HG03378 (cell line): ENCODE data around the gene NPC2.
"Not testable (repeated sequence)": the region's sequence is repeated elsewhere in the genome, so short reads cannot be mapped to it uniquely, and the experiment has no call there.

ENCODE experiments used
- ATAC-seq: cut with Tn5 transposase; IDR thresholded peaks from one replicate; pipeline ENCODE4 v1.9.1; 2021; ENCODE audit warnings: mild to moderate bottlenecking, moderate library complexity; ENCODE audit not compliant: unreplicated experiment

Gene NPC2

DNA sequence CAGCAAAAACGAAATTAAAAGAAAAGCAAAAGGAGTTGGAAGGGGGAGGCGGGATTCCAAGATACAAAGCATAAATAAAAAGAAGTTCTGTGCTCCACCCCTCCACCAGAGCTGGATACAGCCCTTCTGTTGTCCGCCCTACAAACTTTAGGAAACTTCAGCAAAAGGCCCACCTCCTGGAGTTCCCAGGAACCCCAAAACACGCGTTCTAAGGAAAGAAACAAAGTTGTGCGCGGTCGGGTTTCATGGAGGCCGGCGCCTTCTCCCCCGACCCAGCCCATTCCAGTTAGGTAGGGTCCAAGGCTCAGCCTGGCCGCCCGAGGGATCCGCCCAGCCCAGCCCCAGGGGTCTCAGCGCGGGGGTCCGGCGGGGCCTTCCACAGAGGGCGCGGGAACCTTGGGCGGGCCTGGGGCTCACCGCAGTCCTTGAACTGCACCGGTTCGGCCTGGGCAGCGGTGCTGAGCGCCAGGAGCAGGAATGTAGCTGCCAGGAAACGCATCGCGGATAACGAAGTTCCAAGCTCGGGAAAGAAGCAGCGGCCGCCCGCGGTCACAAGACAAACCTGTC, at the start of gene NPC2:
Gene NPC2 (minus strand): TSS at position 530 of the 567 bp plus-strand sequence. CDS start 31 bp downstream, at position 499.
- ATAC-seq, result no peak

DNA sequence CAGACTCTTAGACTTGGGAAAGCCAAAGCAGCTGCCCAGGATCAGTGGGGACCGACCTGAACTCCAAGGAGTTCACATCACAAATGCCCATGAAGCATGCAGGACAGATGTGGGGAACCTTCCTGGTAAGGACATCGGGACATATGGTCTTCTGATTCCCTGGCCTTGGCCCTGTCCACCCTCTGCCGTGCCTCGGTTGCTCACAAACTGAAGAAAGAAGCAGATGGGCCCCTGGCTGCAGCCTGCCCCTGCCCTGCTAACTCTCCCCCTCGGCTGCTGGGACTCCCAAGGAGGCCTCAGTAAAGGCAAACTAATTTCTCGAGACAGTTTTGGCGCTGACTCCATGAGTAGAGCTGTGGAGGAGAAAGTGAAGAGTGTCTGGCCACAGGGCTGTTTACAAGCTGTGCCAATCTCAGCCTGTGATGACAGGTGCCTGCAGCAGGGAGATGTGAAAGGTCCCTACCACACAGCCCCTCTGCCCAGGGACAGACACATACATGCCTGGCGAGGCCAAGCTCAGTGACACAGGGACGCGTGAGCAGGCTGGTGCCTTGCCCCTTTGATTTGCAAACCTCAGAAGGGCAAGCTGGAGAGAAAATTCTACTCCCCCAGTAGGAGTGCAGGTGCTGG, 49.1 kb upstream of the NPC2 start:
- ATAC-seq, result no peak

DNA sequence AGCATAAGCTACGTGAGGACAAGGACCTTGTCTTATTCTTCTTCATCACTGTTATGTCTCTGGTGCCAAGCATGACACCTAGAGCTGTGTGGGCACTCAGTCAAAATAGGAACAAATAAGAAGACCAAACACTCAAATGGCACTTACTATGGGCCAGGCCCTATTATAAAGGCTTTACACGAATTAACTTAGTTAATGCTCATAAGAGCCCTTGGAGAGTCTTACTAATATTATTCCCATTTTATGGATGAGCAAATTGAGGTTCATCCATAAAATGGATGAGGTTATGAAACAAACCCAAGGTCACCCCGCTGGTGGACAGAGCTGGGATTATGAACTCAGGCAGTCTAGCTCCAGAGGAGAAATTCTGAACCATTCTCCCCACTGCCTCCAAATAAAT, 48.1 kb upstream of the NPC2 start:
- ATAC-seq, result no peak

DNA sequence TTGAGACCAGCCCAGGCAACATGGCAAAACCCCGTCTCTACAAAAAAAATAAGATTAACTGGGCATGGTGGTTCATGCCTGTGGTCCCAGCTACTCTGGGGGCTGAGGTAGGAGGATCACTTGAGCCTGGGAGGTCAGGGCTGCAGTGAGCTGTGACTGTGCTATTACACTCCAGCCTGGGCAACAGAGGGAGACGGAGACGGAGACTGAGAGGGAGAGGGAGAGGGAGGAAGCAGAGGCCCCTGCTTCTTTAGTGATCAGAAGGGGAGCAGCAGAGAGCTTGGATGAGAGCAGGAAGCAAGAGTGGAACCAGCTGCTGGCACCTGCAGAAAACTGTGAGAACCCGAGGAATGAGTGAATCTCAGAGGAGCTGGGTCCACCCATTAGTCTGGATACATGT, 46.4 kb upstream of the NPC2 start:
- ATAC-seq, result no peak

DNA sequence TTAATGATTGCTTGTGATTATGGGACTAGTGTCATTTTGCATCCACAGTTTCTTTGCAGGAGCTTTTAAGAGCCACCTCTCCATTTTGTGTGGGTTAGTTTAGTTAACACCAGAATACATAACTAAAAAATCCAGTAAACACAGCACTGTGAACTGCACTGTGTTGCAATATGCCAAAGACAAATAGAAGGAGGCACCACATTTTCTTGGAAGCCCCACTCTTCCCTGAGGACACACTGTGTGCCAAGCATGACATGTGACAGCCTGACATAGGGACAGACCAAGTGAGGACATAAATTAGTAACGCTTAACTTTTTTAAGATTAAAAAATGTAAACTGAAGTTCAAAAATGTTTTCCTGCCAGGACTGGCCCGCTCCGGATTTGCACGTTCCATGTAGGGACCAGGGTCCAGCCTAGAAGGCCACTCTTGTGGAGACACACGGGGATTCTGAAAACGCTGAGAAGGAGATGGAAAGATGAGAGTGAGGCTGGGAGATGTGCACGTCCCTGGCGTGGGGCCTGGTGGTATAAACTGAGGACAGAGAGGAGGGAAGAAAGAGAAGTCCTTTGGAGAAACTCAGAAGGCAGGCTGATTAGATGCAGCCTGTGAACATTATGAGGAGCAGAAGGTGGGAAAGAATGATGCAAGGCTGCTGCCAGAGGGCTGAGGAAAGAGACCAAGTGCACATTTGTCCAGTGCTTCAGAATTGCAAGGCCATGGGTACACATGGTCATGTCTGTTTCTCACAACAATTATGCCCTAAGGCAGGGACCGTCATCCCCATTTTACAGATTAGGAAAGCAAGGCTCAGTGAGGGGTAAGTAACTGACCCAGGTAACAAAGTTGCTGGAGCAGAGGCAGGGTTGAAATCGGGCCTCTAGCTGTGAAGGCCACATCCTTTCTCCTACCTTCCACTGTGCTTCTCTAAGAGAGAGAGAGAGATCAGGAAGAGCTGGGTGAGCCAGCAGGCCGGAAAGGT, 45.6 kb upstream of the NPC2 start:
- no peak for ATAC-seq

DNA sequence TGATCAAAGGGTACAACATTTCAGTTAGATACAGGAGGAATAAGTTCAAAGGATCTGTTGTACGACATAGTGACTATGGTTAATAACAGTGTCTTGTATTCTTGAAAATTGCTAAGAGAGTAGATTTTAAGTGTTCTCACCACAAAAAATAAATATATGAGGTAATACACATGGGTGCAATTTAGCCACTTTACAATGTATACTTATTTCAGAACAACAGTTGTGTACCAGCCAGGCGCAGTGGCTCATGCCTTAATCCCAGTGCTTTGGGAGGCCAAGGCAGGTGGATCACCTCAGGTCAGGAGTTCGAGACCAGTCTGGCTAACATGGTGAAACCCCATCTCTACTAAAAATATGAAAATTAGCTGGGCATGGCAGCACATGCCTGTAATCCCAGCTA, 43.2 kb upstream of the NPC2 start:
- ATAC-seq, result not testable (repeated sequence)

DNA sequence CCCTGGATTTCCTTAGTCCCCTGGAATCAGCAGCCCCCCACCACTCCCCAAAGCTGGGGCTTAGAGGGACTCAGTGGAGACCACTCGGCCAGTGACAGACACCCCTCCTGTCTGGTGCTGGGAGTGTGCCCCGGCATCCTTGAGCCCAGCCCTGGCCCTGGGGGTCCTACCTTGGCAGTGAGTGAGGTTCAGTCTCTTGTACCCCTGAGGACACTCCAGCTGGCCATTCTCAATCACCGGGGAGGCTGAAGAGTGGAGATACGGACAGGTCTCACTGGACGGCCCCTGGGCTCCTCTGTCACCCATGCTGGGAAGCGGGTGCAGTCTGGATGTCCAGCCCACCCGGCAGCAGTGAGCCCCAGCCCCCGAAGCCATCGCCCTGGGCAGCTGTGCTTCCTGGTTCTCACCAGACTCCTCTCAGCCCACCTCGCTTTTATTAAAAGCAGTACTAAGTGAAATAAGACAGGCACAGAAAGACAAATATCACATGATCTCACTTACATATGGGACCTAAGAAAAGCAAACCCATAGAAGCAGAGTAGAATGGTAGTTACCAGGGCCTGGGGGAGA, 42.7 kb upstream of the NPC2 start:
- no peak for ATAC-seq

DNA sequence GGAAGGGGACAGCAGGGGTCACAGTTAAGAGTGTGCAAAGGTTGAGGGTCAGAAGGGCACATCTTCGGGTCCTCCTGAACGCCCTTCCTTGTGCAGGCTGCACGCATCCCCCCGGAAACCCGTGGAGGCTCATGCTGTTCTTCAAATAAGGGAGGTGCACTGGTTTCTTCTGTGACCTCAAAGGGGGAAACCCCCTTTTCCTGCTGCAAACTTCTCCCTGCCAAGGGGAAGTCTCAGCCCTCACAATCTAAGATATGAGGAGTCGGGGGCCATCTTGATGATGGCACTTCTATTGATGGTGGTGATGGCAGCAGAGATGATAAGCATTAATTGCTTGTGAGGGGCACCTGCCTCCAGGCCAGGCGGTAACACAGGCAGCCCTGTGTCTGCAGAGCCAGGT, 40.5 kb upstream of the NPC2 start:
- no peak for ATAC-seq

DNA sequence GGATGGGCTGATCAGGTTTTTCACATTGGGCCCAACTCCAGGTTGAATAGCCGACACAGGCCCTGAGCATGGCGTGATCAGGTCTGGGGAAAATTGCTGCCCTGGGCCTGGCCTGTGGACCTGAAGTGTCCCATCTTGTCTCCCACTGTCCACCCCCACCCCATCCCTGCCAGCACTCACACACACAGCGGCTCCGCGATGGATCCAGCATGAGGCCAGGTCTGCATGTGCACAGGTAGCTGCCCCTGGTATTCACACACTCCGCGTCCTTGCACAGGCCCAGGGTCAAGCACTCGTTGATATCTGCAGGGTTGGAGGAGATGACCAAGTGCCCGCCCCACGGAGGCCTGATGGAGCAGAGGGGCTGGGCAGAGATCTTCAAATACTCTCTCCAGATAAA, 39.1 kb upstream of the NPC2 start:
- no peak for ATAC-seq

DNA sequence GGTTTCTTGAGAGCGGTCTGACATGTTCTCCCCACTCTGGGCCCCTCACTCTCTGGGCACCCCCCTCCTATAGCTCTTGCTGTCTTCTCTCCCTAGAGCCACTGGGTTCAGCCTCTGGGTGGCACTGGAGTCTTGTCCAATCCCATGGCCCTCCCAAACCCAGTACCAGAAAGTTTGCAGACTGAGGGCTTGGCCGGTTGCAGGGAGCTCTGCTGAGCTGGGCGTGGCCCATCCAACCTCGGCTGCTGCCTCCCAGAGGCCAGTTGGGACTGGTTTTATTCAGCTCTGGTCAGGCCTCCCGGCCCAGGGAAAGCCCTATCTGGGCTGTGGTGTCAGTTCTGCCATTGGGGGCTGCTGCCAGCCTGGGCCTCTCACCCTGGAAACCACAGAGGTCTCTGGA, 38.4 kb upstream of the NPC2 start:
- no peak for ATAC-seq

DNA sequence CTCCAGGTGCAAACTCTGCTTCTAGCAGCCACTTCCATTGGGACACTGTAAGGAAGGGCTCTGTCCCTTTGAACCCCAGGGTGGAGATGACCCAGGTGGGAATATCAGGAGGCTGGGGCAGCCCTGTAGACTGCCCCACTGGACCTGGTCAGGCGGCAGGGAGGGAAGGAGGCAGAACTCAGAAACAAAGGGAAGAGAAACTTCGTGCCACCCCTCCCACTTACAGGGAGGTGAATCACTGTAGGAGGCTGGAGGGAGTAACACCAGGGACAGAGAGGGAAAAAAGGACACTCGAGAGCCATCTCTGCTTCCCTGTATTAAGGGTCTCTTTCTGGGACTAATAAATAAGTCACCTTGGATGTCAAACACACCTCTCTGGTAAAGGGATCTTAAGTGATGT, 37.9 kb upstream of the NPC2 start:
- ATAC-seq, result no peak

DNA sequence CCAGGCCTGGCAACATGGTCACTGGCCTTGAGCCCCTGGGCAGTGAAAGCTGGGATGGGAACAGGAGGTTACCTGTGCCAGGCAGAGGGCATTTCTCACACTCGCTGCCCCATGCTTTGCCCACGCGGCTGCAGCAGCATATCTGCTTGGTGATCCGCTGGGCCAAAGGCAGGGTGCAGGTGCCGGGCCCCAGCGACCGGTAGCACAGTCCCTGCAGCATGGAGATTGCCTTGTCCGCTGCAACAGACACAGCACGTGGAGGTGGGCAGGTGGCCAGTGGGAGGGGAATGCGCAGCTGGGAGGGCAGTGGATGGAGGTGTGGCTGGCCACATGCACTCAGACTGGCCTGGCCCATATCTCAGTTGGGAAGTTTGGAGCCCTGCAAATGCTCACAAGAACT, 35.8 kb upstream of the NPC2 start:
- ATAC-seq, result no peak

DNA sequence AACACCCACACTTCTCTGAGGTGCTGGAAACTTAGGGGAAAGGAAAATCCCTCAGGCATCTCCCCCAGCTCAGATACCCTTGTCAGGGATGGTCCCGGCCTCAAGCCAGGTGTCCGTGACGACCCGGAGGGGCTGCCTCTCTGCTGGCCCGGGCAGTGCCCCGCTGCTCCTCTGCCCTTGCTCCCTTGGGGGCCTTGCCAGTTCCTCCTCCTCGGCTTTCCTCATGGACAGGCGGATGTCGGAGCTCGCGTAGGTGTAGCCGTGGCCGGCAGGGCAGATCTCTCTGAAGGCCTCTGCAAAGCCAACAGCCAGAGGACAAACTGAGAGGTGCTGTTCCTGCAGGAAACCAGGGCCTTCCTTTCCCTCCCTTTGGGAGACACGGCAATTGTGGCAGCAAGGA, 35.3 kb upstream of the NPC2 start:
- ATAC-seq, result no peak

DNA sequence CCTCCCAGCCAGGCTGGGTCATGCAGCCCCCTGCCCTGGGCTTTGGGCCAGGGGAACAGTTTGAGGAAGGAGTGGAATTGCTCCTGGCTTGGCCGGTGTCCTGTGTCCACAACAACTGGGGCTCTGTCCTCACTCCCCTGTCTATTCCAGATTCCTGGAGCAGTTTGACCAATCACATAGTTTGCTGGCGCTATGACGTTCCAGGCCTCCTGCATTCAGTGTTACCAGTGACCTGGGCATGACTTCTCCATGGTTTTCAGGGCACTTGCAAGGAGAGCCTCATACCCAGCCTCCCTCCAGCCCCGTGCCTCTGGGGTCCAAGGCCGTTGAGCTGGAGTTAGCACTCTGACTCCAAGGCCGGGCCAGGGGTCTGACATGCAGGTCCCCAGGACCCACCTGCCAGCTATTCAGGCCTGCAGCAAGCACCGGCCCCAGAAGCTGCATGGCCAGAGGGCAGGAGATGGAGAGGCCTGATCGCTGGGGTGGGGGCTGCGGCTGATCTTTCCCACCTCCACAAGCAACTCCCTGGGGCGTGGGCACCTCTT, 34.7 kb upstream of the NPC2 start:
- ATAC-seq, result no peak

DNA sequence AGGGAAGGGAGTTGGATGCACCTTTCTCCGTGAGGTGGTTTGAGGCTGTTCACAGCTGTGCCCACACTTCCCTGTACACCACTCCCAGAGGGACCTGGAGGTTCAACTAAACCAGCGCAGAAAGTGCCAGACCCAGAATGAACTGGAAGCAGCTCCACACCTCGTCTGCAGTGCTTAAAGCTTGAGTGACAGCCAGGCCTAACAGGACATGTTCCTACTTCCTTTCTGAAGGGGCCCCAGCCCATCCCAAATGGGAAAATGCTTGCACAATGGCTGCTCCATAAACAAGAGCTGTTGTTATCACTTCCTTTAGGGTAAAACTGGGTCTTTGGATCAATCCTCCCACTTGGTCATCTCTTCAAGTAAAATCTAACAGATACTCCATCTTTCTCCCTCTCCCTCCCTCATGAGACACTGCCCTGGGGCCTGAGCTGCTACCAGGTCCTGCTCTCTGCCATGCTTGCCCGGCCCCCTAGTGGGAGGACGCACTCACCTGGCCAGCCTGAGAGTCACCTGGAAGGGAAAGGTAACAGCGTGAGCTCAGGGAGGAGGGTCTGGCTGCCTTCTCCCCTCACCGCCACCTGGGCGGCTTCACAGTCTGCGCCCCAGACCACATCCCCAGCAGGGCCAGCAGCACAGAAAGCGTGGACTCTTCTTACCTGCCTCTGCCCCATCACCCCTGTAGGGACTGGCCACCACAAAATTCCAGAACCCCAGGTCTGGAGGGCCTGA, 33.9 kb upstream of the NPC2 start:
- ATAC-seq, result no peak

DNA sequence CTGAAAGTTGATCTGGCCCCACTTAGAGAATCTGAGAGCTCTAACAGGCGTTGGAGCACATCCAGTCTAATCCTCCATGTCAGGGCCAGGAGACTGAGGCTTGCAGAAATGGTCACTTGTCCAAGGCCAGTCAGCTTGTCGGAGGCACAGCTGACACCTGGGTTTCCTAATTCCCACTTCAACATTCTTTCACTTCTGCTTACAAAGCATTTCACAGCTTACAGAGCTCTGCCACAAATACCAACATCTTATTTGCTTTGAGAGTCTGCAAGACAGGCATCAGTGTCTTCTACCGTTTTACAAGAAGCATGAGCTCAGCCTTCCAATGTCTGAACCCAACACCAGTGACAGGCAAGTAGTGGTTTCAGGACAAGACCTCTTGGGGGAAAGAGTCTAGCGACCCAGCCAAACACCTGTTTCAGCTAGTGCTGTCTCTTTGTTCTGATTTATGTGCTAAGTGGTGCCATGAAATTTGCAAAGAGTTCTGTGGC, 32.3 kb upstream of the NPC2 start:
- no peak for ATAC-seq

DNA sequence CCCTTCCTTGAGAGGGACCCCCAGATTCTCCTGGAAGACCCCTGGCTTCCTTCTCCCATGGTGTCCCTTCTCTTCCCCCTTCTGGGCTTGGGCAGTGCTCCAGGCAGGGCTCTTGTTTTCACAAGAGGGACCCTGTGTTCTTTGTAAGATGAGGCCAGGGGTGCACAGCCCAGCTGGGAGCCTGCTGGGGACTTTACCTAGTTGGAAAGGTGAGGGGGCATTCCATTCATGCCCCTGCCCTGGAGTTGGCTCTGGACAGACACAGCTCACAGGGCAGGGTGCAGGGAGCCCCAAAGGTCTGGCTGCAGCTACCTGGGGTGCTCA, 31.7 kb upstream of the NPC2 start:
- ATAC-seq, result no peak

DNA sequence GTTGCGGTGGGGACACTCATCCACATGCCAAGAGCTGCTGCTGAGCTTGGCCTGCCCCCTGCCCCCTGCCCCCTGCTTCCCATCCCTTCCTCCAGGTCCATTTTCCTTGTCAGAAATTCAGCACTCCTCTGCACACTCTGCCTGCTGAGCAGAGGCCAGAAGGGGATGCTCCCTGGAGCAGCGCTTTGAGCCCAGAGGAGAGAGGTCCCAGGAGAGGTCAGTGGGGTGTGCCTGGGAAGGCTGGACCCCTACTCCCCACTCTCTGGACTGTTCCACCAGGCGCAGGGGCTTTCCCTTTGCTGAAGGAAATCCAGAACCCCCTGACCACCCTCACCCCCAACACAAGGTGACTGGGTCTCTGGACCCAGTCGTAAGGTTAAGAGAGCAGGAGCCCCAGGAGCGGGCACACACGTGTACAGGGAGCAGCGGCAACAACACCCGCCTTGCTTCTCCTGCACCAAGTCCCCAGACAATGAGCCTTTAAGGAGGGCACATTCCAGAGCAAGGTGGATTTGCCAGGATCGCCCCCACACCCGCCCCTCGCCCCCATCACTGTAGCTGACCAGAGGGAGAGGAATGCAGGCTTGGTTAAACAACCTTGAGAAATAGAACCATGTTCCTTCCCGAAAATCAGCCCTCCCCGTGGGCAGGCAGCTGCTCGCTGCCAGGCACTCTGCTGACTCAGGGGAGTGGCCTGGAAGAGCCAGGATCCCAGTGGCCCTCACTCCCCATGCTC, 31.1 kb upstream of the NPC2 start:
- ATAC-seq, result no peak

DNA sequence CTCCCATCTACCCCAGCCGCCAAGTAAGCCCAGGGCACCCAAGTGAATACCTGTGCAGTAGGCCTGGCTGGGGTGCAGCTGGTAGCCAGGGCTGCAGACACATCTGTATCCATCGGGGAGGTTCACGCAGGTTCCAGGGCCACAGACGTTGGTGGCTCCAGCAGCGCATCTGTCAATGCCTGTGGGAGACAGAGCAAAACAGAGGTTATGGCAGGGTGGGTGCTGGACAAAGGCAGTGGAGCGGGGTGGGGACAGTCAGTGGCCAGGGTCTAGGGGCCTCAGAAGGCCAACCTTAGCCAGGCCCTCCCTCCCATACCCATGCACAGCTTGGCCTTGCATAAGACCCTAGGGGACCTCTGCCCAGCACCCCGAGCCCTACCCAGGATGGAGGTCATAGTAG, 29.6 kb upstream of the NPC2 start:
- ATAC-seq, result no peak

DNA sequence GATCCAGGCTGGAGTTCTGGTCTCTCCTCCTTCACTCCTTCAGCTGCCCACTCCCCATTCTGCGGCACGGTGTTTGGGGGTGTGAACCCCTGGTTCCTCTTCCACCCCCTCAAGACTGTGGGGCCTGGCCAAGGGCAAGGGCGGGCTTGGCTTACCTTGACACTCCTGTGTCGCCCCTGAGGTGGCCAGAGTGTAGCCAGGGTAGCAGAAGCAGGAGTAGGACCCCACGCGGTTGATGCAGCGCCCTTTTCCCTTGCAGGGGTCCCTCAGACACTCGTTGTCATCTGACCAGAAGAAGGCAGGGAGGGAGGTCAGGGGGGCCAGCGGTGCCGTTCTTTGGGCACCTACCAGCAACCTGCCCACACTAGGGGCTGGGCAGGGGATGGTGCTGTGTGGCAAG, 28.7 kb upstream of the NPC2 start:
- ATAC-seq, result no peak
